Measurements from ENCODE around the gene ARPC2.
"Not testable (repeated sequence)": the region's sequence is repeated elsewhere in the genome, so short reads cannot be mapped to it uniquely, and the experiment has no call there.

ARPC2 gene

GRCh38 chr2:218169757-218170546 is 47.0 kb upstream of the ARPC2 start:
- Histone ChIP-seq H3K79me2 (ENCODE audit: insufficient read depth, low read length) (no peaks in the 10 kb centered on the region), H3K4me1 (ENCODE audit: insufficient read depth, low read length, poor library complexity, severe bottlenecking) (peaks cover 14% of the 10 kb centered on the region), H3F3A (ENCODE audit: low read depth) (no peaks in the 10 kb centered on the region), H3K36me3 (ENCODE audit: insufficient read depth, low read length) (no peaks in the 10 kb centered on the region), H3K4me3 (ENCODE audit: low read length, poor library complexity, severe bottlenecking) (no peak overlapping the region), H3K9me2 (replicated peaks; ENCODE audit: low read depth, low read length) (no peaks in the 10 kb centered on the region), H3K4me2 (ENCODE audit: low read depth, low read length, poor library complexity, severe bottlenecking) (no peak overlapping the region), H3K9me3 (ENCODE audit: insufficient read depth, low read depth, low read length) (no peaks in the 10 kb centered on the region), H4K20me1 (ENCODE audit: insufficient read depth, low read length, poor library complexity, severe bottlenecking) (no peaks in the 10 kb centered on the region), H3K27me3 (ENCODE audit: insufficient read depth, low read length, poor library complexity, severe bottlenecking) (no peaks in the 10 kb centered on the region), H2AFZ (ENCODE audit: low read length) (0 out of 2 replicates have a peak overlapping the region, but pooled peaks have one; percentile 77), H3K9ac (ENCODE audit: low read depth, low read length, poor library complexity, severe bottlenecking) (no peak overlapping the region)
- TF ChIP-seq, protein P1, sequence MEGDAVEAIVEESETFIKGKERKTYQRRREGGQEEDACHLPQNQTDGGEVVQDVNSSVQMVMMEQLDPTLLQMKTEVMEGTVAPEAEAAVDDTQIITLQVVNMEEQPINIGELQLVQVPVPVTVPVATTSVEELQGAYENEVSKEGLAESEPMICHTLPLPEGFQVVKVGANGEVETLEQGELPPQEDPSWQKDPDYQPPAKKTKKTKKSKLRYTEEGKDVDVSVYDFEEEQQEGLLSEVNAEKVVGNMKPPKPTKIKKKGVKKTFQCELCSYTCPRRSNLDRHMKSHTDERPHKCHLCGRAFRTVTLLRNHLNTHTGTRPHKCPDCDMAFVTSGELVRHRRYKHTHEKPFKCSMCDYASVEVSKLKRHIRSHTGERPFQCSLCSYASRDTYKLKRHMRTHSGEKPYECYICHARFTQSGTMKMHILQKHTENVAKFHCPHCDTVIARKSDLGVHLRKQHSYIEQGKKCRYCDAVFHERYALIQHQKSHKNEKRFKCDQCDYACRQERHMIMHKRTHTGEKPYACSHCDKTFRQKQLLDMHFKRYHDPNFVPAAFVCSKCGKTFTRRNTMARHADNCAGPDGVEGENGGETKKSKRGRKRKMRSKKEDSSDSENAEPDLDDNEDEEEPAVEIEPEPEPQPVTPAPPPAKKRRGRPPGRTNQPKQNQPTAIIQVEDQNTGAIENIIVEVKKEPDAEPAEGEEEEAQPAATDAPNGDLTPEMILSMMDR (conservative IDR thresholded peaks at IDR 0.05; ENCODE audit: low read length), result no peak
- TF ChIP-seq EZH2phosphoT487 (IDR thresholded peaks at IDR 0.05; ENCODE audit: borderline replicate concordance), result no peak

DNA sequence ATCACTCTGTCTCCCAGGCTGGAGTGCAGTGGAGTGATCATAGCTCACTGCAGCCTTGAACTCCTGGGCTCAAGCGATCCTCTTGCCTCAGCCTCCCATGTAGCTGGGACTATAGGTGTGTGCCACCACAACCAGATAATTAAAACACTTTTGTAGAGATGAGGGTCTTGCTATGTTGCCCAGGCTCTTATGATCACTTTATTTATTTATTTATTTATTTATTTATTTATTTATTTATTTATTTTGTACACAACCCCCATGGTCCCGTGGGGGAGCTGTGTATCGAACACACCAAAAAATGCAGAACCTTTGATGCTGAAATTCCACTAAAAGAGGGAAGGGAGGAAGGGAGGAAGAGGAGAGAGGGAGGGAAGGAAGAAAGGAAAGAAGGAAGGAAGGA is 45.2 kb upstream of the ARPC2 start:
- H3K4me3 ChIP-seq (ENCODE audit: low read length, poor library complexity, severe bottlenecking); H3K36me3 ChIP-seq (ENCODE audit: insufficient read depth, low read length): not testable (repeated sequence)

DNA sequence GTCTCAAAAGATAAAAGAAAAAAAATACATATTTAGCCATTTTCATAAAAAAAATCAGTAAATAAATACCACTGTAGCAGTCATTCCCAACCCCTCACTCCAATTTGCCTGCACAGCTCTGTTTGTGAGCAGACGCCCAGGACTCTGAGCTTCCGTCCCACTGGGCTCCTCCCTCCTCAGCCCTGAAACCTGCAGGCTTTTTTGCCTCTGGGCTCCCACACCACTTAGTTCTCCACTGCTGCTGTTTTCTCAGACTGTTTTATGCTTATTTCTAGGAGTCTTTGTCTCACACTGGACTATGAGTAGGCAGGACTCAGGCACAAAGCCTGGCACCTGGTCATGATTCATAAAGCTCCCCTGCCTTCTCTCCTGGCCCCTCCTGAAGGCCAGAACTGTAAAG is 44.1 kb upstream of the ARPC2 start:
- TF ChIP-seq EZH2phosphoT487 (IDR thresholded peaks at IDR 0.05; ENCODE audit: borderline replicate concordance), result no peak
- TF ChIP-seq, protein P1 (conservative IDR thresholded peaks at IDR 0.05; ENCODE audit: low read length), result no peak
- no peaks in the 10 kb centered on the region for H3K36me3 ChIP-seq (ENCODE audit: insufficient read depth, low read length)
- H3K4me3 ChIP-seq (ENCODE audit: low read length, poor library complexity, severe bottlenecking), result no peak overlapping the region
- H2AFZ ChIP-seq (ENCODE audit: low read length), result no peak overlapping the region
- no peaks in the 10 kb centered on the region for H3K27me3 ChIP-seq (ENCODE audit: insufficient read depth, low read length, poor library complexity, severe bottlenecking)
- H3F3A ChIP-seq (ENCODE audit: low read depth), result no peaks in the 10 kb centered on the region
- H3K4me2 ChIP-seq (ENCODE audit: low read depth, low read length, poor library complexity, severe bottlenecking), result no peak overlapping the region
- H3K79me2 ChIP-seq (ENCODE audit: insufficient read depth, low read length), result no peaks in the 10 kb centered on the region
- H3K4me1 ChIP-seq (ENCODE audit: insufficient read depth, low read length, poor library complexity, severe bottlenecking), result peaks cover 4% of the 10 kb centered on the region
- H3K9me2 ChIP-seq (replicated peaks; ENCODE audit: low read depth, low read length), result no peaks in the 10 kb centered on the region
- H3K9ac ChIP-seq (ENCODE audit: low read depth, low read length, poor library complexity, severe bottlenecking), result no peak overlapping the region
- H4K20me1 ChIP-seq (ENCODE audit: insufficient read depth, low read length, poor library complexity, severe bottlenecking), result no peaks in the 10 kb centered on the region
- no peaks in the 10 kb centered on the region for H3K9me3 ChIP-seq (ENCODE audit: insufficient read depth, low read depth, low read length)

More for the DNA sequence above, 45.2 kb upstream of the ARPC2 start:
- not testable (repeated sequence) for H3K9me3 ChIP-seq (ENCODE audit: insufficient read depth, low read depth, low read length); H3K9ac ChIP-seq (ENCODE audit: low read depth, low read length, poor library complexity, severe bottlenecking); H3K27me3 ChIP-seq (ENCODE audit: insufficient read depth, low read length, poor library complexity, severe bottlenecking); H3K9me2 ChIP-seq (replicated peaks; ENCODE audit: low read depth, low read length); H3K79me2 ChIP-seq (ENCODE audit: insufficient read depth, low read length); H2AFZ ChIP-seq (ENCODE audit: low read length); H3K4me2 ChIP-seq (ENCODE audit: low read depth, low read length, poor library complexity, severe bottlenecking); H3F3A ChIP-seq (ENCODE audit: low read depth); H4K20me1 ChIP-seq (ENCODE audit: insufficient read depth, low read length, poor library complexity, severe bottlenecking)
- peaks cover 11% of the 10 kb centered on the region for H3K4me1 ChIP-seq (ENCODE audit: insufficient read depth, low read length, poor library complexity, severe bottlenecking)

GRCh38 chr2:218179782-218180181 is 37.2 kb upstream of the ARPC2 start:
- TF ChIP-seq, protein P1 (conservative IDR thresholded peaks at IDR 0.05; ENCODE audit: low read length), result no peak
- TF ChIP-seq EZH2phosphoT487 (IDR thresholded peaks at IDR 0.05; ENCODE audit: borderline replicate concordance), result no peak
- H3K9ac ChIP-seq (ENCODE audit: low read depth, low read length, poor library complexity, severe bottlenecking), result no peak overlapping the region
- H3K79me2 ChIP-seq (ENCODE audit: insufficient read depth, low read length), result no peaks in the 10 kb centered on the region

More at GRCh38 chr2:218179782-218180181, 37.2 kb upstream of the ARPC2 start:
- no peaks in the 10 kb centered on the region for H3K36me3 ChIP-seq (ENCODE audit: insufficient read depth, low read length)
- H3K9me2 ChIP-seq (replicated peaks; ENCODE audit: low read depth, low read length), result no peaks in the 10 kb centered on the region
- H2AFZ ChIP-seq (ENCODE audit: low read length), result no peak overlapping the region
- no peaks in the 10 kb centered on the region for H4K20me1 ChIP-seq (ENCODE audit: insufficient read depth, low read length, poor library complexity, severe bottlenecking)
- no peaks in the 10 kb centered on the region for H3K27me3 ChIP-seq (ENCODE audit: insufficient read depth, low read length, poor library complexity, severe bottlenecking)
- H3K4me3 ChIP-seq (ENCODE audit: low read length, poor library complexity, severe bottlenecking), result no peak overlapping the region
- H3K4me2 ChIP-seq (ENCODE audit: low read depth, low read length, poor library complexity, severe bottlenecking), result no peak overlapping the region
- no peaks in the 10 kb centered on the region for H3K4me1 ChIP-seq (ENCODE audit: insufficient read depth, low read length, poor library complexity, severe bottlenecking)
- H3F3A ChIP-seq (ENCODE audit: low read depth), result no peaks in the 10 kb centered on the region
- no peaks in the 10 kb centered on the region for H3K9me3 ChIP-seq (ENCODE audit: insufficient read depth, low read depth, low read length)
